HepG2 (cell line): ENCODE data around the gene HAGH. TPM values are rescaled to one million over a fixed set of nuclear protein-coding genes. Genes with fewer than 3 reads are reported as not detected.

Experiments used
- CHD4 ChIP-seq: fragments of 200-600 bp; sonication (generic); IDR thresholded peaks from 2 replicates; pipeline ENCODE4 v1.7.0; 2017; ENCODE audit warnings: mild to moderate bottlenecking, low read length, borderline replicate concordance
- ELK4 ChIP-seq: sonication (generic); formaldehyde crosslinking; IDR thresholded peaks from 2 replicates; pipeline ENCODE4 v1.9.0; 2021; ENCODE audit warnings: missing genetic modification reagents, borderline replicate concordance
- KAT7 ChIP-seq: IDR thresholded peaks from 2 replicates; pipeline ENCODE4 v1.6.1; 2018; ENCODE audit warnings: borderline replicate concordance, missing compliant biosample characterization
- KDM6A ChIP-seq: IDR thresholded peaks from 2 replicates; pipeline ENCODE4 v1.6.1; 2016; ENCODE audit warnings: low read depth
- MAFK ChIP-seq, 2 experiments: IDR thresholded peaks in 1 of 2; conservative IDR thresholded peaks in 1 of 2; 2 replicates each; pipeline ENCODE4 v1.6.1; 2011; ENCODE audit warnings: improper control_type of control experiment in 2 of 2, low read length in 2 of 2
- RBFOX2 ChIP-seq: fragments of 200-400 bp; formaldehyde crosslinking; IDR thresholded peaks from 2 replicates; pipeline ENCODE4 v1.6.1; 2017; ENCODE audit warnings: low read depth, mild to moderate bottlenecking, low read length
- REST ChIP-seq, 2 experiments: IDR thresholded peaks; 2 replicates each; pipeline ENCODE4 v1.6.1; 2011 to 2012; ENCODE audit warnings: low read length in 2 of 2, borderline replicate concordance in 1 of 2, low read depth in 1 of 2, mild to moderate bottlenecking in 1 of 2, moderate library complexity in 1 of 2
- SMAD9 ChIP-seq: sonication (generic); formaldehyde crosslinking; IDR thresholded peaks from 2 replicates; pipeline ENCODE4 v1.5.1; 2020; ENCODE audit warnings: mild to moderate bottlenecking, missing genetic modification reagents
- SMARCC2 ChIP-seq: fragments of 450-650 bp; IDR thresholded peaks from 2 replicates; pipeline ENCODE4 v1.6.1; 2017; ENCODE audit warnings: antibody characterized with exemption, mild to moderate bottlenecking
- SRF ChIP-seq: IDR thresholded peaks from 2 replicates; pipeline ENCODE4 v1.6.1; 2011; ENCODE audit warnings: mild to moderate bottlenecking, low read depth, low read length, moderate library complexity
- STAT5B ChIP-seq: sonication (generic); formaldehyde crosslinking; IDR thresholded peaks from 2 replicates; pipeline ENCODE4 v1.4.0; 2020; ENCODE audit warnings: missing genetic modification reagents
- TRIM24 ChIP-seq: sonication (generic); formaldehyde crosslinking; IDR thresholded peaks from 2 replicates; pipeline ENCODE4 v1.8.0; 2022; ENCODE audit warnings: mild to moderate bottlenecking, missing genetic modification reagents
- YEATS2 ChIP-seq: sonication (generic); formaldehyde crosslinking; IDR thresholded peaks from 2 replicates; pipeline ENCODE4 v1.4.0; 2020; ENCODE audit warnings: missing genetic modification reagents, borderline replicate concordance
- ZFYVE20 ChIP-seq: sonication (generic); formaldehyde crosslinking; IDR thresholded peaks from 2 replicates; pipeline ENCODE4 v1.8.0; 2023; ENCODE audit warnings: low read depth, mild to moderate bottlenecking, moderate library complexity, missing genetic modification reagents, borderline replicate concordance
- ZNF766 ChIP-seq: sonication (generic); formaldehyde crosslinking; IDR thresholded peaks from 2 replicates; pipeline ENCODE4 v1.5.0; 2020; ENCODE audit warnings: missing genetic modification reagents, borderline replicate concordance
- ZNF816 ChIP-seq: sonication (generic); formaldehyde crosslinking; IDR thresholded peaks from 2 replicates; pipeline ENCODE4 v1.8.0; 2022; ENCODE audit warnings: missing genetic modification reagents, mild to moderate bottlenecking, borderline replicate concordance
- ZNF891 ChIP-seq: sonication (generic); formaldehyde crosslinking; IDR thresholded peaks from 2 replicates; pipeline ENCODE4 v1.5.0; 2020; ENCODE audit warnings: mild to moderate bottlenecking, missing genetic modification reagents
- polyA plus RNA-seq, 8 experiments: library from polyadenylated mRNA; depleted of rRNA in 3 of 8; stranded (reverse) in 7 of 8; unstranded in 1 of 8; fragments of >200 nt; fragmentation: Illumina TruSeq in 4 of 8; extraction: Trizol in 4 of 8; gene quantifications; 2 replicates each; pipeline versions ENCODE4 v1.2.1 to v1.2.3, GENCODE V29; 2011 to 2016; ENCODE audit warnings: low read depth in 4 of 8, missing spikeins in 1 of 8, mixed read lengths in 1 of 8; ENCODE audit not compliant: insufficient read depth in 1 of 8
- total RNA-seq, 5 experiments: library from RNA; depleted of rRNA; stranded (reverse); fragments of >200 nt; fragmentation: Illumina TruSeq; extraction: Trizol; gene quantifications; 2 replicates each; pipeline ENCODE4 v1.2.3, GENCODE V29; 2016; ENCODE audit warnings: low read depth in 1 of 5
- TF ChIP-seq, protein P1 (sequence below): IDR thresholded peaks from 2 replicates; pipeline ENCODE4 v1.6.1; 2016; ENCODE audit warnings: mild to moderate bottlenecking, missing biosample characterization, missing genetic modification reagents
- TF ChIP-seq, protein P2 (sequence below): sonication (generic); formaldehyde crosslinking; IDR thresholded peaks from 2 replicates; pipeline ENCODE4 v1.4.0; 2020; ENCODE audit warnings: missing genetic modification reagents
- TF ChIP-seq, protein P3 (sequence below): sonication (generic); formaldehyde crosslinking; IDR thresholded peaks from 2 replicates; pipeline ENCODE4 v1.4.0; 2020; ENCODE audit warnings: mild to moderate bottlenecking, missing genetic modification reagents

Gene HAGH
- total and polyA plus RNA-seq, 2 of the 13 experiments (the other 11 are each of a cell fraction or from before 2014, with no cell fraction given): 70.4 to 95.4 TPM

DNA sequence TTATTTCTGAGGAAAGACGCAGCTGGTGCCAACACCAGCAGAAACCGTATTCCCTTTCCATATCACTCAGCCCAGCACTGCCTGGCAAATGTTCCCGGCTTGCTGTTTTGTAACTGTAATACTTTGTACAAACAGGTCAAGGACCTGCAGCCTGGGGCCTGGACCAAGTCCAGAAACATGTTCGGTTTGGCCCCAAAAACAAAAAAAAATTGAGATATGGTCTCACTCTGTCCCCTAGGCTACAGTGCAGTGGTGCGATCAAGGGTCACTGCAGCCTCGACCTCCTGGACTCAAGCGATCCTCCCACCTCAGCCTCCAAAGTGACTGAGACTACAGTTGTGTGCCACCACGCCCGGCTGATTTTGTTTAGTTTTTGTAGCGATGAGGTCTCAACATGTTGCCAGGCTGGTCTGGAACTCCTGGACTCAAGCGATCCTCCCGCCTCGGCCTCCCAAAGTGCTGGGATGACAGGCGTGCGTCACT, 1.2 kb downstream of the HAGH start (continued):
- peak; percentile 79; the same call in 1 of the 2 replicates for TF ChIP-seq KAT7 (CRISPR knock-in tag)
- no peak for TF ChIP-seq SMARCC2
- TF ChIP-seq CHD4: peak; percentile 75; the same call in 1 of the 2 replicates
- 0 out of 2 replicates have a peak, but pooled peaks have one; percentile 38 for TF ChIP-seq ZNF891 (CRISPR knock-in tag)
- no peak for TF ChIP-seq RBFOX2
- no peak for TF ChIP-seq ELK4 (CRISPR knock-in tag)
- no peak for TF ChIP-seq SMAD9 (CRISPR knock-in tag)
- TF ChIP-seq REST (IDR thresholded peaks at IDR 0.05; ENCODE audit: borderline replicate concordance in 1 of 2, low read depth in 1 of 2, low read length in 2 of 2): no peak
- no peak for TF ChIP-seq ZFYVE20 (CRISPR knock-in tag)
- TF ChIP-seq ZNF816 (CRISPR knock-in tag): no peak
- TF ChIP-seq, protein P1, sequence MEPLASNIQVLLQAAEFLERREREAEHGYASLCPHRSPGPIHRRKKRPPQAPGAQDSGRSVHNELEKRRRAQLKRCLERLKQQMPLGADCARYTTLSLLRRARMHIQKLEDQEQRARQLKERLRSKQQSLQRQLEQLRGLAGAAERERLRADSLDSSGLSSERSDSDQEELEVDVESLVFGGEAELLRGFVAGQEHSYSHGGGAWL (CRISPR knock-in tag): no peak
- TF ChIP-seq, protein P2, sequence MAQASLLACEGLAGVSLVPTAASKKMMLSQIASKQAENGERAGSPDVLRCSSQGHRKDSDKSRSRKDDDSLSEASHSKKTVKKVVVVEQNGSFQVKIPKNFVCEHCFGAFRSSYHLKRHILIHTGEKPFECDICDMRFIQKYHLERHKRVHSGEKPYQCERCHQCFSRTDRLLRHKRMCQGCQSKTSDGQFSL (CRISPR knock-in tag): no peak
- no peak for TF ChIP-seq ZNF766 (CRISPR knock-in tag)
- TF ChIP-seq SRF: no peak
- TF ChIP-seq YEATS2 (CRISPR knock-in tag): no peak
- TF ChIP-seq TRIM24 (CRISPR knock-in tag): no peak
- no peak for TF ChIP-seq STAT5B (CRISPR knock-in tag)
- no peak for TF ChIP-seq MAFK (conservative IDR thresholded peaks at IDR 0.05 in 1 of 2, IDR thresholded peaks at IDR 0.05 in 1 of 2; ENCODE audit: low read length in 2 of 2)
- TF ChIP-seq, protein P3, sequence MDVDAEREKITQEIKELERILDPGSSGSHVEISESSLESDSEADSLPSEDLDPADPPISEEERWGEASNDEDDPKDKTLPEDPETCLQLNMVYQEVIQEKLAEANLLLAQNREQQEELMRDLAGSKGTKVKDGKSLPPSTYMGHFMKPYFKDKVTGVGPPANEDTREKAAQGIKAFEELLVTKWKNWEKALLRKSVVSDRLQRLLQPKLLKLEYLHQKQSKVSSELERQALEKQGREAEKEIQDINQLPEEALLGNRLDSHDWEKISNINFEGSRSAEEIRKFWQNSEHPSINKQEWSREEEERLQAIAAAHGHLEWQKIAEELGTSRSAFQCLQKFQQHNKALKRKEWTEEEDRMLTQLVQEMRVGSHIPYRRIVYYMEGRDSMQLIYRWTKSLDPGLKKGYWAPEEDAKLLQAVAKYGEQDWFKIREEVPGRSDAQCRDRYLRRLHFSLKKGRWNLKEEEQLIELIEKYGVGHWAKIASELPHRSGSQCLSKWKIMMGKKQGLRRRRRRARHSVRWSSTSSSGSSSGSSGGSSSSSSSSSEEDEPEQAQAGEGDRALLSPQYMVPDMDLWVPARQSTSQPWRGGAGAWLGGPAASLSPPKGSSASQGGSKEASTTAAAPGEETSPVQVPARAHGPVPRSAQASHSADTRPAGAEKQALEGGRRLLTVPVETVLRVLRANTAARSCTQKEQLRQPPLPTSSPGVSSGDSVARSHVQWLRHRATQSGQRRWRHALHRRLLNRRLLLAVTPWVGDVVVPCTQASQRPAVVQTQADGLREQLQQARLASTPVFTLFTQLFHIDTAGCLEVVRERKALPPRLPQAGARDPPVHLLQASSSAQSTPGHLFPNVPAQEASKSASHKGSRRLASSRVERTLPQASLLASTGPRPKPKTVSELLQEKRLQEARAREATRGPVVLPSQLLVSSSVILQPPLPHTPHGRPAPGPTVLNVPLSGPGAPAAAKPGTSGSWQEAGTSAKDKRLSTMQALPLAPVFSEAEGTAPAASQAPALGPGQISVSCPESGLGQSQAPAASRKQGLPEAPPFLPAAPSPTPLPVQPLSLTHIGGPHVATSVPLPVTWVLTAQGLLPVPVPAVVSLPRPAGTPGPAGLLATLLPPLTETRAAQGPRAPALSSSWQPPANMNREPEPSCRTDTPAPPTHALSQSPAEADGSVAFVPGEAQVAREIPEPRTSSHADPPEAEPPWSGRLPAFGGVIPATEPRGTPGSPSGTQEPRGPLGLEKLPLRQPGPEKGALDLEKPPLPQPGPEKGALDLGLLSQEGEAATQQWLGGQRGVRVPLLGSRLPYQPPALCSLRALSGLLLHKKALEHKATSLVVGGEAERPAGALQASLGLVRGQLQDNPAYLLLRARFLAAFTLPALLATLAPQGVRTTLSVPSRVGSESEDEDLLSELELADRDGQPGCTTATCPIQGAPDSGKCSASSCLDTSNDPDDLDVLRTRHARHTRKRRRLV (CRISPR knock-in tag): 0 out of 2 replicates have a peak, but pooled peaks have one; percentile 48
- no peak for TF ChIP-seq KDM6A
